Activated CD8-positive, alpha-beta memory T cell treated with anti-CD3 and anti-CD28 coated beads, Interleukin-2, amount 50 U/mL, for 48 hours (primary cell): ENCODE results near the gene ANO2.

Experiments used
- DNase-seq: peaks from one replicate; pipeline ENCODE4 v3.0.0-alpha.2; 2020

ANO2 gene

GRCh38 chr12:5768581-5769196 lies 176.4 kb downstream of the ANO2 start:
- DNase-seq: no peak

DNA sequence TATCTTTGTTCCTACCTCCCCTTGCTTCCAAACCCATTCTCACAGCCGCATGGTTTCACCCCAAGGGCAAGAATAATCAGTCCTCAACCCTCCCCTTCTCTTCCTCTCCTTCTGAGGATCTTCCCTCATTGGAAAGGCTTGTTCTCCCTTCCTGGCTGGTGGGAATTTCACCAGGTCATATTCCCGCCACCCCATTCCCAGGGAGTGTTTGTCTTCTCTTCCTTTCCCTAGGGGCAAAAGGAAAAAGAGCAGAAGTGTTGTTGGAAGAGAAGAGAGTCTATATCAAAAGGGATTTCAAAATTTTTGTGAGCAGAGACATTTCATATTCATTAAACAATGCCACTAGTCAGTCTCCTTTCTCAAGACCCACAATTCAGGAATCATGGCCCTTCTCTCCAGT lies 176.9 kb downstream of the ANO2 start:
- no peak for DNase-seq

GRCh38 chr12:5758347-5758746 lies 186.7 kb downstream of the ANO2 start:
- no peak for DNase-seq

DNA sequence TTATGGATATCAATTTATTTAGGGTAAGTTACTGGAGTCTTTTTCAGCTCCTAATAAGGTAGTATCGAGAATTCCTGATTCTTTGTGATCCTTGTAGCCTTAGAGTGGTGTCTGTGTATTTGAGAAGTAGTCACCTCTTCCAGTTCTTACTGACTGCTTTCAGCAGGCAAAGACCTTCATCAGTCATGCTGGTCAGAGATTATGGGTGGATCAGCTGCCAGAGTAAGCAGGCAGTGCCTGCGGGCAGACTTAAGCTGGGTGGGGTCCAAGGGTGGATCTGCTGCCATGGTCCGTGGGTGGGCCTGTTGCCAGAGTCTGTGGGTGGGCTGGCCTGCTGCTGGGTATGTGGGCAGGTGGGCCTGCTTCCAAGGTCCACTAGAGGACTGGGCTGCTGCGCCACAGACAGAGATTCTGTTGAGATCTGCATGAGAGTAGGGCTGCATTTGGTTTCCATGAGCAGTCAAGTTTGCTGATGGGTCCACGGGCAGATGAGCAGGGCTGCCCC lies 188.7 kb downstream of the ANO2 start:
- no peak for DNase-seq

GRCh38 chr12:5748027-5748426 lies 197.0 kb downstream of the ANO2 start:
- DNase-seq: no peak

DNA sequence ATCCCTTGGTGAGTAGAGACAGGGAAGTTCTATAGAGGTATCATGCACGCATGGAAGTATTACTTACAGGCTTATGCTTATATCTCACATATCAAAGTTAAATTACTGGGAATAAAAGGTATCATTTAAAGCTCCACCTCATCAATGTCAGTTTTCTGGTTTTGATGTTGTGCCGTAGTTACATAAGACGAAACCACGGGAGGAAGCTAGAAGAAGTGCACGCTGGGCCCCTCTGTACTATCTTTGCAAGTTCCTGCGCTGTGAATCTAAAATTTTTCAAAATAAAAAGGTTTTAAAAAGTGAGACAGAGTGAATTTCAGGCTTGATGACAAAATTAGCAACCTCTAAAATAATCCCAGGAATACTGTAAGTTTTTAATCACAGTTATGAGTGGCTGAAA lies 198.1 kb downstream of the ANO2 start:
- no peak for DNase-seq

DNA sequence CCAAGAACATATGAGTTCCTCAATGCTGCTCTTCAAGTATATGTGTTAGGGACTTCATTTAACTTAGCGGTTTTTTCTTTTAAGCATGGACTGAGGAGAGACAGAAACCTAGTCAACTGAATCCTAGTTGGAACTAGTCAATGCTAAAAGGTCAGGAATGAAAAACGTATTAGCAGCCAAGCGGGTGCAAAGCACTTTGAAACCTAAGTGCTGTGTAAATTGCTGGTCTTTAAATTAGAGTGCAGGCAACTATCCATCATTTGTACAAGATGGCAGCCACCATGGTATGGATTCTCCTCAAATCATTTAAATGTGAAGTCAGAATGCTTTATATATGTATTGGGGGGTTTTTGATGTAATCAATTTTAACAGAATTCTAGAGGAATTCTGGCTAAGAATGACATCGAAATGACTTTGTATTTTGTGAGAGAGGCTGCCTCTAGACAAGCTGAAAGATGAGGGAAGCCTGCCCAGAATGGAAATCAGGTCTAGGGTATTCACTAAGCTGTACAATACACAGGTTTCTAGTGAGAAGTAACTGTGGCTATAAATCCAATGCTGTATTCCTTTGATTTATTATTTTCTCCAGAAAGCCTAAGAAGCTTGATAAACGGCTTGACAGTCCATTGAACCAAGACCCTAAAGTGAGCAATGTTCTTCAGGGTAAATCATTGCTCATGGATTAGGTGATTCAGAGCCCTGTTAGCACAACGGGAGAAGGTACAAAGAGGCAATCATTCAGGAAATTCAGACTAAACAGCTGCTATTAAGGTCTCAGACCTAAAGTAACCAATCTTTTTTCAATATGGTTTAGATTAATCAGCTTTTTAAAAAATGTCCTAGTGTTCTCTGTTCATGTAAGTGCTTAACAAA lies 198.8 kb downstream of the ANO2 start:
- no peak for DNase-seq

- DNase-seq: peak; percentile 81
Measured at GRCh38 chr12:5745251-5745888, 199.7 kb downstream of the ANO2 start.

- DNase-seq: no peak
Measured at GRCh38 chr12:5742258-5742657, 202.8 kb downstream of the ANO2 start.

- DNase-seq: no peak
Measured at GRCh38 chr12:5739917-5740316, 205.1 kb downstream of the ANO2 start.

DNA sequence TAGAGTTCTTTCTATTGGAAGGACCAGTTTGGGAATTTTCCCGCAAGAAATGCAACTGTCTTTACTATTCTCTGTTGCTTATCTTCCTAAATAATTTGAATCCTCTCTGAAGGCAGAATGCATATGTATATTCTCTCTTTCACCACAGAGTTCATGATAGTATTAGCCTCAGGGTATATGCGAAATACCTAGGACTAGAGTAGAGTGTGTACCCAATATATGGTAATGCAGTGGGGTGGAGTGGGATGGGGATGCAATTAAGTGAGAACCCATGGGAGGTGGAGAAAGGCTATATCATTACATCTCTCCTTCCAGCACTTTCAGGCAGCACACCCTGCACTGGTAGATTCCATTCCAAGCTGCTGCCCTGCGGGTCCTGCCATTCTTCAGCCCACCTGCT lies 207.3 kb downstream of the ANO2 start:
- no peak for DNase-seq

DNA sequence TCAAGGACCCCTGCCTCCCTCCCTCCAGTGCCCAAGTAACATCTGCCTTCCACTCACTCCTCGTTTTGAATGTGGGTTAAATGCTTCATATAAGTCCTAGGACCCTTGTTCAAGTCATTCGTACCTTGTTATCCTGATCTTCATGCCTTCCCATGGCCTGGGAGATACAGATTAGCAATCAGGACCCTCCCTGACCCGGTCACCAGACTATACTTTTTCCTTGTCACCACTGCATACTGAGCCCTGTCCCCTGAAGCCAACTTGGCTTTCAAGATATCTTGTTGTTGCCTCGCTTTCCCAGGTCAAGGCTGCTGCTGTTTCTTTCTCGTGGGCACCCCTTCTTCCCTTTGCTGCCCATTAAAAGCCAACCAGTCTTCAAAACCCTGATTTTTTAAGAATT lies 208.5 kb downstream of the ANO2 start:
- no peak for DNase-seq

GRCh38 chr12:5736016-5736415 lies 209.0 kb downstream of the ANO2 start:
- DNase-seq: no peak

DNA sequence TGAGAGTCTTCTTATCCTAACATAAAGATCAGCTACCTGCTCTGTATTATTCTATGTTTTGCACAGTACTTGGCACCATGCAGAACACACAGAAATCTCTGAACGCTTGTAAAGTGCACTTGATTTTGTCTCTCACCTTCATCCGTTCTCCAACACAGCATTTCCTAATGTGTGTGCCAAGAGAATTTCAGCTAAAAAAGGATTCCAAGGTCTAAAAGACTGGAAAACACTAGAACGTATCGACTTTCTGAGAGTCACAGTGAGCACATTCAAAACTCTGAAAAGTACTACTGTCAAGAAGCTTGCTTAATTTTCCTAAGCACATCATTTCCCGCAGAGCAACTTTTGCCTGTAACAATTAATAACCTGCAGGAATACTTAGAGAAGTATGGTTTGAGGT lies 211.1 kb downstream of the ANO2 start:
- DNase-seq: no peak

- no peak for DNase-seq
Measured at GRCh38 chr12:5733136-5733755, 211.8 kb downstream of the ANO2 start.

DNA sequence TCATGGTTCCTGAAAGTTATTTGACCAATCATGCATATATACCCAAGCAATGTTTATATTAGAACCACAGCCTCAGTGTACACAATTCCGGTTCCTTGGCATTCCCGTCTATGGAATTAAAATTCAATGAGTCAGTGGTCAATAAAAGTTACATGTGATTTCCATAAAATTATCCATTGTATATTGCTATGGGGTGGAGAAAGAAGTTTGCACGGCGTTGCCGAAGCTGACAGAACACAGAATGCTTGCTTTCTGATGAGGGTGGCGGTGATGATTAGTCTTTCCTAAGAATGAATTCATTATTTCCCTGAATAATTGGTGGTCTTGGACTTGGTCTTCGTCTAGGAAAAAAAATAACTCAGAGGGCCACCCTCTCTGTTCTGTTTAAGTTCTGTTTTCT lies 214.1 kb downstream of the ANO2 start:
- no peak for DNase-seq

DNA sequence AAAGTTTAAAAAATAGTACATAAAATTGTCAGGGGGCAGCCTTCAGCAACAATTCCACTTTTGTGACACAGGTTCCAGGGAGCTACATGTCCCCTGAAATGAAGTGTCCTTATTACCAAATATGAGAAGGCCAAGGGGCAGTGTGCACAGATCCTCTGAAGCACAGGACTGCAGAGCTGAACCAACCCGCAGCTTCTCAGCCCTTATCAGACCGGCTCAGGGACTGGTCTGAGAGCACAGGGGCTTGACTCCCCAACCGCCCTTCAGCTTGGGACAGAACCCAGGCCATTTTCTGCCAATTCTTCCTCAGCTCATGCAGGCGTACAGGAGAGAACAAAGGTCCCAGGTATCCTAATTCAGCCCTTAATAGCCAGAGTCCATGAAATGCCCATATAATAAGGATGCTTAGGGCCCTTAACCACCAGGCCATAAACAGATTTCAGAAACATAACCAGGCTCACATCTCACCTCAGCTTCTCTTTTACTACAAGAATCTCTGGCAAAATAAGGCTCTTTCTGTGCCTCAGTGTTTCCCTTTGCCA lies 221.3 kb downstream of the ANO2 start:
- no peak for DNase-seq

DNA sequence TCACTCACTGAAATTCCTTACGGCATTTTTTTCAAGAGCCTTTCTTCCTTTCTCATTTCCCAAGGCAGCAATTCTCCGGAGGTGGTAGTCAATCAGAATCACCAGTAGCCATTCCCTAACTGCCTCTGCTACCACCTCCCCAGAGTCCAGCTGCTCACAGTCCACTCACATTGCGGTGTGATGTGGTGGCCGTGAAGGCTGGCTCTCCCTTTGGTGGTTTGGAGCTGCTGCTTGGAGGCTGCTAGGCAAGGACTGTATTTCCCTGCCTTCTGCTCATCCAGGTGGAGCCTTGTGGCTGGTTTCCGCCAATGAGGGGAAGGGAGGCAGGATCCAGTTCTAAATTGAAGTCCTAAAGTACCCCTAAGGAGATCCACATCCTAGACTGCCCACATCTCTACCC lies 222.0 kb downstream of the ANO2 start:
- no peak for DNase-seq

DNA sequence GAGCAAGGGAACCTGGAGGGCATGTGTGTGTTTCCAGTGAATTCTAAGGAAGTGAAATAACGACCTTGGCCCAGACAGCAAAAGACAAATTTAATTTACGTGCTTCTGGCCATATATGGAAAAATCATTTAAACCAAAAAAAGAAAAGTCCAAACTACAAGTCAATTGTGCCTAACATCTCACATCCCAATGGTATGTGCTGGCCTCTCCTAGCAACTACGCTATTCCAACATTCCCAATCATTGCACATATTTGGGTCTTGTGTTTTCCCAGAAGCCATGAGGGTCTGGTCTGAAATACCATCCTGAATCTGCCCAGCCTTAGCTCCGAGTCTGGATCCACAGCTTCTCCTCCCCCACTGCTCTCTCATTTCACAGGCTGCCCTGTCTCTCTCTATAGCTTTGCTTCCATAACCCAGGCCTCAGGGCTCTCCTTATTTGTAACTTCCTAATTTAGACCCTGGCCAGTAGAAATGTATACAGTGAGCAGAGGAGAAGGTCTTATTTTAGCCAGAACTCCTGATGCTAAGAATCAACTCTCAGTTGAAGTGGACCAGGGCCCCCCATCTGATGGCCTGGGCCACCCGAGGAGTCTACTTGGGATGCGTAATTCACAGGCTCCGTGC lies 224.6 kb downstream of the ANO2 start:
- DNase-seq: no peak

GRCh38 chr12:5718680-5719079 lies 226.4 kb downstream of the ANO2 start:
- no peak for DNase-seq

- DNase-seq: no peak
Measured at GRCh38 chr12:5718073-5718472, 227.0 kb downstream of the ANO2 start.

GRCh38 chr12:5716976-5717375 lies 228.1 kb downstream of the ANO2 start:
- no peak for DNase-seq

DNA sequence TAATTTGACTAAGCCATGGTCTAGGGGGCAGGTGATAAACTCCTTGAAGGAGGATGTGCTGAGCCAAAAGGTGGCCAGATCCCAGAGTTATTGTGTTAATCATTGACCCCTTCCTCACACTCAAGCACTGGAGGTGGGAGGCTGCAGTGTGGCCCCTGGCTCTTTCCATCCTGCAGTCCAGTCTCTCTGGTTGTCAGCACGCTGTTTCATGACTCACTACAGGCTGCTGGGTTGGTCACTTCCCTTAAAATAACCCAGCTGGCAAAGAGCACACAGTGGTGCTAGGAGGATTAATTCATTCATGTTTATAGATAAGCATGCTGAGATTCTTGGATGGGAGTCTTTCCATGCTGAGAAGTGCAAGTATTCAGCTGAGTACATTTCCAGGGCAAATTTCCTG lies 228.9 kb downstream of the ANO2 start:
- DNase-seq: no peak
